GM23338 (cell line): ENCODE measurements around the gene R3HCC1L. TPM values are rescaled to one million over a fixed set of nuclear protein-coding genes. Genes with fewer than 3 reads are reported as not detected.

Source experiments
- ATAC-seq: fragments of 200-7000 bp; cut with Tn5 transposase; 3 replicates; pipeline ENCODE4 v1.9.1; 2020
- DNase-seq: peaks from one replicate; pipeline ENCODE4 v3.0.0-alpha.2; 2015; ENCODE audit warnings: low spot score
- H2AFZ ChIP-seq: fragments of 200-600 bp; sonication (generic); 2 replicates; pipeline ENCODE4 v1.8.0; 2016; ENCODE audit warnings: antibody characterized with exemption, mild to moderate bottlenecking, moderate library complexity
- H3F3A ChIP-seq: fragments of 200-600 bp; sonication (generic); replicated peaks from 2 replicates; pipeline ENCODE4 v1.8.0; 2017; ENCODE audit warnings: antibody characterized with exemption, mixed run types, low read depth
- H3K27ac ChIP-seq: fragments of 200-600 bp; sonication (generic); 2 replicates; pipeline ENCODE4 v1.6.1; 2016; ENCODE audit warnings: low read depth
- H3K27me3 ChIP-seq: fragments of 200-600 bp; sonication (generic); 2 replicates; pipeline ENCODE4 v1.8.0; 2016; ENCODE audit warnings: mild to moderate bottlenecking, mixed run types, moderate library complexity; ENCODE audit not compliant: insufficient read depth
- H3K36me3 ChIP-seq: fragments of 200-600 bp; sonication (generic); 2 replicates; pipeline ENCODE4 v1.8.0; 2016; ENCODE audit warnings: mild to moderate bottlenecking; ENCODE audit not compliant: insufficient read depth
- H3K4me1 ChIP-seq: fragments of 200-600 bp; sonication (generic); 2 replicates; pipeline ENCODE4 v1.8.0; 2016; ENCODE audit warnings: mild to moderate bottlenecking, moderate library complexity; ENCODE audit not compliant: insufficient read depth
- H3K4me2 ChIP-seq: fragments of 200-600 bp; sonication (generic); 2 replicates; pipeline ENCODE4 v1.7.1; 2017; ENCODE audit warnings: mixed run types
- H3K4me3 ChIP-seq: fragments of 200-600 bp; sonication (generic); 2 replicates; pipeline ENCODE4 v1.6.1; 2016; ENCODE audit warnings: mixed run types
- H3K79me2 ChIP-seq: fragments of 200-600 bp; sonication (generic); replicated peaks from 2 replicates; pipeline ENCODE4 v1.8.0; 2017; ENCODE audit warnings: mild to moderate bottlenecking; ENCODE audit not compliant: insufficient read depth
- H3K9me2 ChIP-seq: fragments of 200-600 bp; sonication (generic); 2 replicates; pipeline ENCODE4 v1.8.0; 2017; ENCODE audit not compliant: insufficient read depth
- H4K20me1 ChIP-seq: fragments of 200-600 bp; sonication (generic); replicated peaks from 2 replicates; pipeline ENCODE4 v1.8.0; 2017; ENCODE audit warnings: mild to moderate bottlenecking; ENCODE audit not compliant: insufficient read depth
- H3K27ac Mint-ChIP-seq: 2 replicates; pipeline ENCODE4 v1.8.0; 2020; ENCODE audit warnings: inconsistent platforms, mild to moderate bottlenecking, moderate library complexity, mixed read lengths
- H3K27me3 Mint-ChIP-seq: 3 replicates; pipeline ENCODE4 v1.8.0; 2022; ENCODE audit warnings: low read depth, mild to moderate bottlenecking, moderate library complexity, mixed read lengths, inconsistent platforms; ENCODE audit not compliant: insufficient read depth, poor library complexity
- H3K36me3 Mint-ChIP-seq: 3 replicates; pipeline ENCODE4 v1.8.0; 2021; ENCODE audit warnings: low read depth, mild to moderate bottlenecking, inconsistent platforms, moderate library complexity, mixed read lengths
- H3K4me1 Mint-ChIP-seq: 3 replicates; pipeline ENCODE4 v1.8.0; 2020; ENCODE audit warnings: mild to moderate bottlenecking, inconsistent platforms, mixed read lengths
- H3K4me3 Mint-ChIP-seq: 3 replicates; pipeline ENCODE4 v1.8.0; 2021; ENCODE audit warnings: moderate library complexity, mild to moderate bottlenecking, inconsistent platforms, mixed read lengths
- H3K9me3 Mint-ChIP-seq: 3 replicates; pipeline ENCODE4 v1.8.0; 2020; ENCODE audit warnings: moderate library complexity, mild to moderate bottlenecking, inconsistent platforms, mixed read lengths
- CREB1 ChIP-seq: fragments of 250-450 bp; sonication (Bioruptor Pico); IDR thresholded peaks from 2 replicates; pipeline ENCODE4 v1.5.0; 2020; ENCODE audit warnings: low read depth, mild to moderate bottlenecking, moderate library complexity
- ETS1 ChIP-seq: IDR thresholded peaks from 2 replicates; pipeline ENCODE4 v1.6.1; 2016; ENCODE audit warnings: antibody characterized with exemption
- EZH2 ChIP-seq: fragments of 200-600 bp; sonication (generic); IDR thresholded peaks from one replicate; pipeline ENCODE4 v1.8.0; 2017; ENCODE audit warnings: antibody characterized with exemption, mild to moderate bottlenecking, low read depth; ENCODE audit not compliant: unreplicated experiment
- EZH2phosphoT487 ChIP-seq: fragments of 200-600 bp; sonication (generic); IDR thresholded peaks from one replicate; pipeline ENCODE4 v1.8.1; 2018; ENCODE audit warnings: antibody characterized with exemption; ENCODE audit not compliant: unreplicated experiment
- JUNB ChIP-seq: IDR thresholded peaks from one replicate; pipeline ENCODE4 v1.6.1; 2016; ENCODE audit warnings: antibody characterized with exemption; ENCODE audit not compliant: unreplicated experiment
- NANOG ChIP-seq: IDR thresholded peaks from 2 replicates; pipeline ENCODE4 v1.6.1; 2016; ENCODE audit warnings: antibody characterized with exemption, borderline replicate concordance
- POLR2AphosphoS5 ChIP-seq: IDR thresholded peaks from 2 replicates; pipeline ENCODE4 v1.6.1; 2016; ENCODE audit warnings: antibody characterized with exemption, low read depth
- REST ChIP-seq: IDR thresholded peaks from one replicate; pipeline ENCODE4 v1.6.1; 2018; ENCODE audit warnings: antibody characterized with exemption; ENCODE audit not compliant: unreplicated experiment
- STAT1 ChIP-seq: IDR thresholded peaks from one replicate; pipeline ENCODE4 v1.6.1; 2016; ENCODE audit warnings: antibody characterized with exemption; ENCODE audit not compliant: unreplicated experiment
- ZNF114 ChIP-seq: fragments of 250-450 bp; sonication (Bioruptor Pico); IDR thresholded peaks from 2 replicates; pipeline ENCODE4 v1.5.0; 2020; ENCODE audit warnings: mild to moderate bottlenecking, moderate library complexity
- ZNF331 ChIP-seq: fragments of 250-450 bp; sonication (Bioruptor Pico); IDR thresholded peaks from 2 replicates; pipeline ENCODE4 v1.5.0; 2020; ENCODE audit warnings: low read depth, mild to moderate bottlenecking, moderate library complexity
- ZNF462 ChIP-seq: fragments of 250-450 bp; sonication (Bioruptor Pico); IDR thresholded peaks from 2 replicates; pipeline ENCODE4 v1.5.0; 2020; ENCODE audit warnings: mild to moderate bottlenecking, moderate library complexity
- polyA plus RNA-seq: library from polyadenylated mRNA; unstranded; fragments of >200 nt; fragmentation: Nextera tagmentation; extraction: Ambion mirVana; gene quantifications from 2 replicates; pipeline ENCODE4 v1.2.1, GENCODE V29; 2016
- total RNA-seq: library from RNA; depleted of rRNA; stranded (reverse); fragments of >200 nt; shearing (Covaris generic); gene quantifications from 2 replicates; pipeline ENCODE4 v1.2.3, GENCODE V29; 2014

R3HCC1L gene
- total and polyA plus RNA-seq, 2 experiments from 2014 or later: 9.3 to 15.8 TPM

- no peak for TF ChIP-seq ZNF462 (CRISPR knock-in tag)
- TF ChIP-seq ZNF331 (CRISPR knock-in tag): no peak
Observed at GRCh38 chr10:98248018-98248417, 113.6 kb downstream of the R3HCC1L start (continued).

GRCh38 chr10:98249134-98249533, 114.7 kb downstream of the R3HCC1L start:
- Histone ChIP-seq H3K4me1 (no peaks in the 10 kb centered on the region), H3K4me2 (no peak overlapping the region), H3K9me2 (no peaks in the 10 kb centered on the region), H4K20me1 (no peaks in the 10 kb centered on the region; the same call in 1 of the 2 replicates), H2AFZ (no peak overlapping the region), H3K27me3 (no peaks in the 10 kb centered on the region), H3K4me3 (no peak overlapping the region), H3K36me3 (peaks cover 4% of the 10 kb centered on the region; the same call in 1 of the 2 replicates), H3K27ac (no peak overlapping the region), H3F3A (no peaks in the 10 kb centered on the region), H3K79me2 (no peaks in the 10 kb centered on the region)
- peaks cover 8% of the 10 kb centered on the region for H3K36me3 Mint-ChIP-seq
- 0 out of 2 replicates have a peak overlapping the region, but pooled peaks have one; percentile 43 for H3K27ac Mint-ChIP-seq
- no peak for ATAC-seq
- H3K4me3 Mint-ChIP-seq: no peak overlapping the region
- no peaks in the 10 kb centered on the region for H3K9me3 Mint-ChIP-seq
- DNase-seq: no peak
- peaks cover 3% of the 10 kb centered on the region for H3K27me3 Mint-ChIP-seq
- H3K4me1 Mint-ChIP-seq: peaks cover 16% of the 10 kb centered on the region
- TF ChIP-seq ZNF114 (CRISPR knock-in tag) (no peak), REST (no peak), JUNB (no peak), CREB1 (no peak), ETS1 (no peak), EZH2 (no peak), ZNF331 (CRISPR knock-in tag) (no peak), POLR2AphosphoS5 (no peak), STAT1 (no peak), EZH2phosphoT487 (no peak), NANOG (no peak)
